GM04503 (cell line): ENCODE results near the gene AKAP12.
"Not testable (repeated sequence)": the region's sequence is repeated elsewhere in the genome, so short reads cannot be mapped to it uniquely, and the experiment has no call there.

Experiments used
- DNase-seq: peaks from one replicate; pipeline ENCODE4 v3.0.0-alpha.2; 2012; ENCODE audit warnings: low read depth

AKAP12 gene

GRCh38 chr6:151342750-151343149, 103.0 kb downstream of the AKAP12 start:
- DNase-seq: not testable (repeated sequence)

DNA sequence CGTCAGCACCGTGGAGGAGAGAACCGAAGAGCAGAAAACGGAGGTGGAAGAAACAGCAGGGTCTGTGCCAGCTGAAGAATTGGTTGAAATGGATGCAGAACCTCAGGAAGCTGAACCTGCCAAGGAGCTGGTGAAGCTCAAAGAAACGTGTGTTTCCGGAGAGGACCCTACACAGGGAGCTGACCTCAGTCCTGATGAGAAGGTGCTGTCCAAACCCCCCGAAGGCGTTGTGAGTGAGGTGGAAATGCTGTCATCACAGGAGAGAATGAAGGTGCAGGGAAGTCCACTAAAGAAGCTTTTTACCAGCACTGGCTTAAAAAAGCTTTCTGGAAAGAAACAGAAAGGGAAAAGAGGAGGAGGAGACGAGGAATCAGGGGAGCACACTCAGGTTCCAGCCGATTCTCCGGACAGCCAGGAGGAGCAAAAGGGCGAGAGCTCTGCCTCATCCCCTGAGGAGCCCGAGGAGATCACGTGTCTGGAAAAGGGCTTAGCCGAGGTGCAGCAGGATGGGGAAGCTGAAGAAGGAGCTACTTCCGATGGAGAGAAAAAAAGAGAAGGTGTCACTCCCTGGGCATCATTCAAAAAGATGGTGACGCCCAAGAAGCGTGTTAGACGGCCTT, 110.0 kb downstream of the AKAP12 start:
- no peak for DNase-seq

- DNase-seq: no peak
Measured at GRCh38 chr6:151350442-151351145, 110.8 kb downstream of the AKAP12 start.

GRCh38 chr6:151351146-151351700, 111.5 kb downstream of the AKAP12 start:
- DNase-seq: no peak

DNA sequence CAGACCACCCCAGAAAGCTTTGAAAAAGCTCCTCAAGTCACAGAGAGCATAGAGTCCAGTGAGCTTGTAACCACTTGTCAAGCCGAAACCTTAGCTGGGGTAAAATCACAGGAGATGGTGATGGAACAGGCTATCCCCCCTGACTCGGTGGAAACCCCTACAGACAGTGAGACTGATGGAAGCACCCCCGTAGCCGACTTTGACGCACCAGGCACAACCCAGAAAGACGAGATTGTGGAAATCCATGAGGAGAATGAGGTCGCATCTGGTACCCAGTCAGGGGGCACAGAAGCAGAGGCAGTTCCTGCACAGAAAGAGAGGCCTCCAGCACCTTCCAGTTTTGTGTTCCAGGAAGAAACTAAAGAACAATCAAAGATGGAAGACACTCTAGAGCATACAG, 112.0 kb downstream of the AKAP12 start:
- DNase-seq: no peak

GRCh38 chr6:151352410-151353396, 112.9 kb downstream of the AKAP12 start:
- DNase-seq: no peak

GRCh38 chr6:151353795-151354194, 114.0 kb downstream of the AKAP12 start:
- DNase-seq: no peak

DNA sequence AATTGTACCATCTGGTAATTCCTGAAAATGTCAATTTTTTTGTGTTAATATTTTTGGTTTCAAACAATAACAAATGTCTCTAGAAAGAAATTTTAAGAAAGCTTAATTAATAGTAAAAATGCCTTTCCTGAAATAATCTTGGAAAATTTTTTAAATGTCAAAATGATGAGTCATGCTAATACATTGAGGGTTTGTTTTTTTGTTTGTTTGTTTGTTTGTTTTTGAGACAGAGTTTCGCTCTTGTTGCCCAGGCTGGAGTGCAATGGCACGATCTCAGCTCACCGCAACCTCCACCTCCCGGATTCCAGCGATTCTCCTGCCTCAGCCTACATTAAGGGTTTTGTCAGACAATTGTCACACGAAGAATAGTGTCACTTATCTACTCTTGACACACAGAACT, 117.2 kb downstream of the AKAP12 start:
- not testable (repeated sequence) for DNase-seq

GRCh38 chr6:151357758-151358436, 118.1 kb downstream of the AKAP12 start:
- DNase-seq: no peak

DNA sequence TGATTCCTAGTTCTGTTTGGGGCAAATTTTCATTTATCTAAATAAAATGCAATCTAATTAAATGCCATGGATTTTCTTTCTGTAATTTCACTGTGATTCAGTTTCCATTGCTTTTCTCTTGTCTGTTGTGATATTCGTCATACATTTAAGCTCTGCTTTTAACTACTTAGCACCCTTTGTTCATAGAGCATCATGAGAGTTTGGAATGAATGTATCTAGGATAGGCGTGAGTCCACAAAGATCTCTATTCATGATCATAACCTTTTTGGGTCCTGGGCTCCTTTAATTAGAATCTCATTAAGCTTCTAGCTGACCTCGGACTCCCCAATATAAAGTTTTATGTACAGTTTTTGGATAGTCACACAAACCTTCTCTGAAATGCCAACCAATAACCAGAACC, 118.7 kb downstream of the AKAP12 start:
- DNase-seq: no peak

DNA sequence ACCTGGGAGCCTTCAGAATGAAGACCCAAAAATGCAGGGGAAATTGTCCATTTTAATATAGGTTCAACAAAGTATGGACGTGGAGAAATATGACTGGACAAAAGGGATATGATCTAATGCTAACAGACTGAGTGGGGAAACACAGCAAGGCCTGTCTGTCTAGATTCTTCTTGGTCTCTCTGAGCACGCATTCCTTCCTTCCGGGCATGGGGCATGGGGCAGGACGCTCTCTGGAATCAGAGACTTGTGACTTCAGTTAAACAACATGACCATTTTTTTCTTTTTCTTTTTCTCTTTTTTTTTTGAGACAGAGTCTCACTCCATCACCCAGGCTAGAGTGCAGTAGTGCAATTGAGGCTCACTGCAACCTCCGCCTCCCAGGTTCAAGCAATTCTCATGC, 119.7 kb downstream of the AKAP12 start:
- DNase-seq: no peak

DNA sequence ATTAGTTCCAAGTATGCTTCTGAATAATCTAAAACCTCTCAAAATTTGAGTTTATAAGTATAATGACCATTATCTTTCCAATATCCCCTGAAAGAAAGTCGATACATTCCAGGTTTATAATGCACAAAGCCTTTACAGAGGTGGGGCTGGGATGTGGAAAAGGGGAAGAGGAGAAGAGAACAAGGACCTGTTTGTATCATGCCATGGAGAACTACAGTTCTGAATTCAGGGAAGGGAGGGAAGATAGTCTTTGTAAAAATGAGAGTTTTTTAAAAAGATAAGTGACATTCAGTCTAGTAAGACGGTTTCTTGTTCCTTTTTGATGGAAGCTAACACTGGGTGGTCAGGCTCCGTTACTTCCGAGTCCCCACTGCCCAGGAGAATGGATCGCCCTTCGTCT, 125.5 kb downstream of the AKAP12 start:
- no peak for DNase-seq

- no peak for DNase-seq
Measured at GRCh38 chr6:151370509-151371078, 130.8 kb downstream of the AKAP12 start.

DNA sequence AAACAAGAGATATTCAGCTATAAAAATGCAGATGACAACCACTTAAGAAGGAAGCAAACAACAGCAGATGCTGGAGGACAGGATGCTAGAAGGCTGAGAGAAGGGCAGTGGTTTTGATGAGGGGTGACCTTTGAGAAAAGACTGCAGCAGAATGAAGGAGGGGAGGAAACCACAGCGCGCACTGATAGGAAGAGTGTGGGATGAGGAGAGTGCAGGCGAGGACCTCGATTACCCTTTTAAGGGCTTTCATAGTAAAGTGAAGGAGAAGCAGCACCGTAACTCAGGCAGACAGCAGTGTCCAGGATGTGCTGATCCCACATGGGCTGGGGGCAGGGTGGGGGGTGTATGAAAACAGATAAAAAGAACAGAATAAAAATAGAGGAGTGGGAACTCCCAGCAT, 132.4 kb downstream of the AKAP12 start:
- no peak for DNase-seq

GRCh38 chr6:151374036-151374683, 134.4 kb downstream of the AKAP12 start:
- no peak for DNase-seq

DNA sequence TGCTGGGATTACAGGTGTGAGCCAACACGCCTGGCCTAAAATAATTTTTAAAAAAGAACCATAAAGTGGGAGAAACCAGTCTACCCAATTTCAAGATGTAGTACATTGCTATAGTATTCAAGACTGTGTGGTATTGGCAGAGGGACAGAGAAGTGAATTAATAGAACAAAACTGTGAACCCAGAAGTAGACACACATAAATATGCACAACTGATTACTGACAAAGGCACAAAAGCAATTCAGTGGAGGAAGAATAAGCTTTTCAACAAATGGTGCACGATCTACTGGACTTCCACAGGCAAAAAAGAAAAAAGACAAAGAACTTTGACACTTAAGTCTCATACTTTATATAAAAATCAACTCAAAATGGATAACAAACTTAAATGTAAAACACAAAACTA, 136.1 kb downstream of the AKAP12 start:
- no peak for DNase-seq

- DNase-seq: no peak
Measured at GRCh38 chr6:151376440-151376839, 136.7 kb downstream of the AKAP12 start.

- no peak for DNase-seq
Measured at GRCh38 chr6:151377095-151377494, 137.3 kb downstream of the AKAP12 start.

DNA sequence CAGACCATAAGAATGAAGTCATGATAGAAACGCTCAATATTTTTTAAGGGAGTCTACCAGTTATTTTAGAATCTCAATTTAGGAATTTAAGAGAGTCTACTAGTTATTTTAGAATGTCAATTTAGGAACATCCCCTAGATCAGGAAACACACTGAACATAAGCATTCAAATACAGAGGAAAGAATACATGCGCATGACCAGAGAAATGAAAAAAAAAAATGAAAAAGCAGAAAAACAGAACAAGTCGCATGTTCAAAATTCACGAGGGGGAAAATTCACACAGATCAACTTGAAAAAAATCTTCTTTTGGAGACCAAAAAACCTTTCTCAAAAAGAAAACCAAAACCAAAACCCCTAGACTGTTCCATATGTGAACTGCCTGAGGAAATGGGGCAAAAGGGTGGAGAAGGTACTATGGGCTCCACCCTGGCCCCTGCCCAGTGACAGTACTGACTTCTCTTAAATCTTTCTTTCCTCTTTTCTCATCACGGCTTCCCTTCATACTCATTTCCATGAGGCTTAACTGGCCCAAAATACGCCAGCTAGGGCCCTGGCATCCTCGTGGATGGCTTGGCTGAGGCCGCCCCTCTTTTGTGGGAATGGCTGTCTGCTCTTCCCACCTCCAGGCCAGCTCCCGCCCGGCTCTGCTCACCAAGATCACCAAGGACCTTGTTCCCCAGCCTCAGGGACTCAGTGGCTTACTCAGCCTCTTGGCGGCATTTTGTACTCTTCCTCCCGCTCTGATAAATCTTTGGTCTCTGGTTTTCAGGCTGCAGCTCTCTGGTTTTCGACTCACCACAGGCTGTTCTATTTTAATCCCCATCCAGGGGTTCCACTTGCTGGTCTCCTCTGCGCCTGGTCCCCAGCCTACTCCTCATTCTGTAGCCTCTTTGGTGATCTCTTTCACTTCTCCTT, 140.4 kb downstream of the AKAP12 start:
- no peak for DNase-seq

GRCh38 chr6:151380848-151381205, 141.1 kb downstream of the AKAP12 start:
- no peak for DNase-seq
